ENCODE measurements around the gene RBM4.
"Not testable (repeated sequence)": the region's sequence is repeated elsewhere in the genome, so short reads cannot be mapped to it uniquely, and the experiment has no call there.

Gene RBM4

DNA sequence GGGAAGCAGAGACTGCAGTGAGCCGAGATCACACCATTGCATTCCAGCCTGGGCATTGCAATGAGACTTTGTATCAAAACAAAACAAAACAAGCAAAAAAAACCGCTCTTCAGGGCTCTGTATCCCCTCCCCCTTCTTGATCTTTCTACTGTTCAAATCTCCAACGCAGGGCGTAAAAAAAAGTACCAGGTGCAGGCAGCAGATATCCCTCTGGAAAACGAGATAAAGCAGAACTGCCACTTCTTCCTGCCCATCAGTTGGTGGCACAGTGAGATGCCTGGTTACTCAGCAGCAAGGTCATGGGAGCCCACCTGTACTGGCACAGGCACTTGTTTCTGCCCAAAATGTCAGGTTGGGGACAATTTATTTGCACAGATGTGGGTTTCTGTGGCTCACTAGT is 34.3 kb upstream of the RBM4 start:
- TF ChIP-seq, protein P1, sequence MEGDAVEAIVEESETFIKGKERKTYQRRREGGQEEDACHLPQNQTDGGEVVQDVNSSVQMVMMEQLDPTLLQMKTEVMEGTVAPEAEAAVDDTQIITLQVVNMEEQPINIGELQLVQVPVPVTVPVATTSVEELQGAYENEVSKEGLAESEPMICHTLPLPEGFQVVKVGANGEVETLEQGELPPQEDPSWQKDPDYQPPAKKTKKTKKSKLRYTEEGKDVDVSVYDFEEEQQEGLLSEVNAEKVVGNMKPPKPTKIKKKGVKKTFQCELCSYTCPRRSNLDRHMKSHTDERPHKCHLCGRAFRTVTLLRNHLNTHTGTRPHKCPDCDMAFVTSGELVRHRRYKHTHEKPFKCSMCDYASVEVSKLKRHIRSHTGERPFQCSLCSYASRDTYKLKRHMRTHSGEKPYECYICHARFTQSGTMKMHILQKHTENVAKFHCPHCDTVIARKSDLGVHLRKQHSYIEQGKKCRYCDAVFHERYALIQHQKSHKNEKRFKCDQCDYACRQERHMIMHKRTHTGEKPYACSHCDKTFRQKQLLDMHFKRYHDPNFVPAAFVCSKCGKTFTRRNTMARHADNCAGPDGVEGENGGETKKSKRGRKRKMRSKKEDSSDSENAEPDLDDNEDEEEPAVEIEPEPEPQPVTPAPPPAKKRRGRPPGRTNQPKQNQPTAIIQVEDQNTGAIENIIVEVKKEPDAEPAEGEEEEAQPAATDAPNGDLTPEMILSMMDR (IDR thresholded peaks at IDR 0.05; ENCODE audit: control insufficient read depth, insufficient read depth, low read depth, low read length, missing control alignments) = no peak
- no peak for DNase-seq (ENCODE audit: low read depth)
- no peak overlapping the region for H3K4me3 ChIP-seq (ENCODE audit: control insufficient read depth, low read depth, low read length)

DNA sequence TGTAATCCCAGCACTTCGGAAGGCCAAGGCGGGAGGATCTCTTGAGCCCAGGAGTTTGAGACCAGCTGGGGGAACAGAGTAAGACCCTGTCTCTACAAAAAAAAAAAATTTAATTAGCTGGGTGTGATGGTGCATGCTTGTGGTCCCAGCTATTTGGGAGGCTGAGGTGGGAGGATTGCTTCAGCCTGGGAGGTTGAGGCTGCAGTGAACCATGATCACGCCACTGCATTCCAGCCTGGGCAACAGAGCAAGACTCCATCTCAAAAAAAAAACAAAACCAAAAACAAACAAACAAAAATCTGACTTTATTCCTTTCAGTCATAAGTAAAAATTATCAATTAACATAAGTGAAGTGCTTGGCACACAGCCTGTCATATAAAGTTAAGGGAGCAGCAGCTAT is 31.9 kb upstream of the RBM4 start:
- not testable (repeated sequence) for DNase-seq (ENCODE audit: low read depth); H3K4me3 ChIP-seq (ENCODE audit: control insufficient read depth, low read depth, low read length)

DNA sequence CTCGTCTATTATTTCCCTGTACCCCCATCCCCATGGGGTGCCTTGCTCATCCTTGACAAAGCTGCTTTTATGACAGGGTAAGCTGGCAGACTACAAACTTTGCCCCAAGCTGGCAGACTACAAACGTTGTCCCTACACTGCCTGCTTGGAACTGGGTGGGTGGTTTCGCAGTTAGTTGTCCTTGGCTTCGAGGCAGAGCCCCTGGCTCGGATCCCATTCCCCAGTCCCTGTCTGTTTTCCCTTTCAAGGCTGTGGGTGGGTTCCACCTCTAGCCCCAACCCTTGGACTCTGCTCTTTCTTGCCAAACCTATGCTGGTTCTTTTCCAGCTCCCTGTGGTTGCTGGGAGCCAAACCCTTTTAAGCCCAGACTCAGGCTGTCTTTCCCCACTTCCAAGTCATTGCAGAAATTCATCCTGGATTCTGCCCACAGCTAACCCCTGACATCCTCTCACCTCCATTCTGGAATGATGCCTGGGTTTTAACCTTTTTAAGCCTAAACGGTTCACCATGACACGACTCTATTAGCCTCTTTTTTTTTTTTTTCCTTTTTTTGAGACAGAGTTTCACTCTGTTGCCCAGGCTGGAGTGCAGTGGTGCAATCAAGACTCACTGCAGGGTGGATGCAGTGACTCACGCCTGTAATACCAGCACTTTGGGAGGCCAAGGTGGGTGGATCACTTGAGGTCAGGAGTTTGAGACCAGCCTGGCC is 31.2 kb upstream of the RBM4 start:
- TF ChIP-seq, protein P1 (IDR thresholded peaks at IDR 0.05; ENCODE audit: control insufficient read depth, insufficient read depth, low read depth, low read length, missing control alignments) = no peak
- DNase-seq (ENCODE audit: low read depth) = peak; percentile 44
- no peak overlapping the region for H3K4me3 ChIP-seq (ENCODE audit: control insufficient read depth, low read depth, low read length)

DNA sequence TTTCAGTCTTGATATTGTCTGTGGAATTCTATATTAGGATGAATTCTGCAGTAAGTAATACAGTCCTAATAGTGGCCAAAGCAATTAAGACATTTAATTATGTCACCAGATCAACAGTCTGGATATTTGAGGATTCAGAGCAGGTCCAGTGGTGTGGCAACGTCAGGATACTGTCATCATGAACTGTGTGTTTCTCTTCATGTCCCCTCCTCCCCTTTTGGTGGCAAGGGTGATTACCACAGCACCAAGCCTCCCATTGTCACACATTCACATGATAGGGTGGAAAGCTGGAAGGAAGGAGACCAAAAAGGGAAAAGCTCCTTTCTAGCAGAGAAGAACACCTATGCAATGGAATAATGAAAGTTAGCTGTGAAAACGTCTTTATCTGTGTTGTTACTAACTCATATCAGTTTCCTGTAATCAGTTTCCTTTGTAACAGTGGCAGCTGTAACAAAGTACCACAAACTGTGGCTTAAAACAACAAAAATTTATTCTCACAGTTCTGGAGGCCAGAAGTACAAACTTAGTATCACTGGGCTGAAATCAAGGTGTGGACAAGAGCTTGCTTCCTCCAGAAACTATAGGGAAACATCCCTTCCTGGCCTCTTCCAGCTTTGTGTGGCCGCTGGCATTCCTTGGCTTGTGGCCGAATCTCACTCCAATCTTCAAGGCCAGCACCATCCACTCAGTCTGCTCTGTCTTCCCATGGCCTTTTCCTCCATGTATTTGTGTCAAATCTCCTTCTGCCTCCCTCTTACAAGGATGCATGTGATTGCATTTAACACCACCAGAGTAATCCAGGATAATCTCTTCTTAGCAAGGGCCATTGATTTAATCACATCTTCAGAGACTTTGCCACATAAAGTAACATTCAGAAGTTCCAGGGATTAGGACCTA is 28.5 kb upstream of the RBM4 start:
- no peak overlapping the region for H3K4me3 ChIP-seq (ENCODE audit: control insufficient read depth, low read depth, low read length)
- DNase-seq (ENCODE audit: low read depth) = no peak
- TF ChIP-seq, protein P1 (IDR thresholded peaks at IDR 0.05; ENCODE audit: control insufficient read depth, insufficient read depth, low read depth, low read length, missing control alignments) = no peak

DNA sequence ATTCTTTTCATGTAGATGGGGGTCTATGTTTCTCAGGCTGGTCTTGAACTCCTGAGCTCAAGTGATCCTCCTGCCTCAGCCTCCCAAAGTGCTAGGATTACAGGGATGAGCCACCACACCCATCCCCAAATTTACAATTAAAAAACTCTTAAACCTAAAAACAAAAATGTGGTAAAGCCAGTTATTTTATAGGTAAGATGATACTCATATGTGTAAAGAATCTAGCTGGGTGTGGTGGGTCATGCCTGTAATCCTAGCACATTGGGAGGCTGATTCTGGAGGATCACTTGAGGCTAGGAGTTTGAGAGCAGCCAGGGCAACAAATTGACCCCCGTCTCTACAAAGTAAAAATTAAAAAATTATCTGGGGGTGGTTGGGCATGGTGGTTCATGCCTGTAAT is 26.0 kb upstream of the RBM4 start:
- H3K4me3 ChIP-seq (ENCODE audit: control insufficient read depth, low read depth, low read length) = no peak overlapping the region
- TF ChIP-seq, protein P1 (IDR thresholded peaks at IDR 0.05; ENCODE audit: control insufficient read depth, insufficient read depth, low read depth, low read length, missing control alignments) = no peak
- DNase-seq (ENCODE audit: low read depth) = no peak

DNA sequence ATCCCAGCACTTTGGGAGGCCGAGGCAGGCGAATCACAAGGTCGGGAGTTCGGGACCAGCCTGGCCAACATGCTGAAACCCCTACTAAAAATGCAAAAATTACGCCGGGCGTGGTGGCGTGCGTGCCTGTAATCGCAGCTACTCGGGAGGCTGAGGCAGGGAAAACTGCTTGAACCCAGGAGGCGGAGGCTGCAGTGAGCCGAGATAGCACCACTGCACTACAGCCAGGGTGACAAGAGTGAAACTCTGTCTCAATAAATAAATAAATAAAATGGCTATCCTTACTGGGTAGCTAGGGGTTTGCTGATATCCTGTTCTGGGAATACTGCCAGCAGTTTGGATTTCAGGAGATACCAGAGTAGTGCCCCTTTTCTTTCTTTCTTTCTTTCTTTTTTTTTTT is 24.4 kb upstream of the RBM4 start:
- TF ChIP-seq, protein P1 (IDR thresholded peaks at IDR 0.05; ENCODE audit: control insufficient read depth, insufficient read depth, low read depth, low read length, missing control alignments) = no peak
- H3K4me3 ChIP-seq (ENCODE audit: control insufficient read depth, low read depth, low read length) = no peak overlapping the region
- no peak for DNase-seq (ENCODE audit: low read depth)
